HG03280 (cell line): ENCODE measurements around the gene IRGQ.
"Not testable (repeated sequence)": the region's sequence is repeated elsewhere in the genome, so short reads cannot be mapped to it uniquely, and the experiment has no call there.

Experiments
- ATAC-seq: cut with Tn5 transposase; IDR thresholded peaks from one replicate; pipeline ENCODE4 v1.9.1; 2021; ENCODE audit warnings: mild to moderate bottlenecking, moderate library complexity; ENCODE audit not compliant: unreplicated experiment

IRGQ gene, protein sequence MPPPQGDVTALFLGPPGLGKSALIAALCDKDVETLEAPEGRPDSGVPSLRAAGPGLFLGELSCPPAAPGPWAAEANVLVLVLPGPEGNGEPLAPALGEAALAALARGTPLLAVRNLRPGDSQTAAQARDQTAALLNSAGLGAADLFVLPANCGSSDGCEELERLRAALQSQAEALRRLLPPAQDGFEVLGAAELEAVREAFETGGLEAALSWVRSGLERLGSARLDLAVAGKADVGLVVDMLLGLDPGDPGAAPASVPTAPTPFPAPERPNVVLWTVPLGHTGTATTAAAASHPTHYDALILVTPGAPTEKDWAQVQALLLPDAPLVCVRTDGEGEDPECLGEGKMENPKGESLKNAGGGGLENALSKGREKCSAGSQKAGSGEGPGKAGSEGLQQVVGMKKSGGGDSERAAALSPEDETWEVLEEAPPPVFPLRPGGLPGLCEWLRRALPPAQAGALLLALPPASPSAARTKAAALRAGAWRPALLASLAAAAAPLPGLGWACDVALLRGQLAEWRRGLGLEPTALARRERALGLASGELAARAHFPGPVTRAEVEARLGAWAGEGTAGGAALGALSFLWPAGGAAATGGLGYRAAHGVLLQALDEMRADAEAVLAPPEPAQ

GRCh38 chr19:43595999-43596841 is at the start of gene IRGQ, which contains the start of gene ZNF576:
Gene IRGQ (minus strand): TSS chr19:43596134. CDS start chr19:43595338, 796 bp downstream.
Gene ZNF576 (plus strand): TSS chr19:43596595. CDS start chr19:43597109, 514 bp downstream.
- ATAC-seq = peak; percentile 89

DNA sequence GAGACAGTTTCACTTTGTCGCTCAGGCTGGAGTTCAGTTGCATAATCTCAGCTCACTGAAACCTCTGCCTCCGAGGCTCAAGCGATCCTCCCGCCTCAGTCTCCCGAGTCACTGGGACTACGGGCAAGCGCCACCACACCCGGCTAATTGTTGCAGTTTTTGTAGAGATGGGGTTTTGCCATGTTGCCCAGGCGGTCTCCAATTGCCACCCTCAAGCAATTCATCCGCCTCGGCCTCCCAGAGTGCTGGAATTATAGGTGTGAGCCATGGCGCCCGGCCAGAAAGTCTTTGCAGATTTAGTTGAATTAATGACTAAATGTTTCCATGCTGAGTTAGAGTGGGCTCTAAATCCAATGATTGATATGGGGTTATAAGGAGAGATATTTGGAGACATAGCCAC is 48.2 kb upstream of the IRGQ start:
- no peak for ATAC-seq

DNA sequence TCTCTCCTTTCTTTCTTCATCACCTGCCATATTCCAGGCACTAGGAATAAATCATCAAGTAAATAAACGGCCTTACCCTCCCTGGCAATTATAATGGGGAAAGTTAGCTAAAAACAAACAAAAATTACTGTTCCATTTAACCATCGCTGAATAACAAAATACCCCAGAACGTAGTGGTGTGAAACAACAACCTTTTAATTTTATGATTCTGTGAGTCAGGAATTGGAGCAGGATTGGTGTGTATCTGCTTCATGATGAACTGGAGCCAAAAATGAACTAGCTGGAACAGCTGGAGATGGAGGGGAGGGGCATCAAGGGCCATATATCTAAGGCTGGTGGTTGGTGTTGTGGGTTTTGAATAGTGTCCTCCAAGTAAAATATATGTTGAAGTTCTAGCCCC is 47.4 kb upstream of the IRGQ start:
- ATAC-seq = no peak

- ATAC-seq = no peak
These were observed 46.6 kb upstream of the IRGQ start for GRCh38 chr19:43642531-43642930.

DNA sequence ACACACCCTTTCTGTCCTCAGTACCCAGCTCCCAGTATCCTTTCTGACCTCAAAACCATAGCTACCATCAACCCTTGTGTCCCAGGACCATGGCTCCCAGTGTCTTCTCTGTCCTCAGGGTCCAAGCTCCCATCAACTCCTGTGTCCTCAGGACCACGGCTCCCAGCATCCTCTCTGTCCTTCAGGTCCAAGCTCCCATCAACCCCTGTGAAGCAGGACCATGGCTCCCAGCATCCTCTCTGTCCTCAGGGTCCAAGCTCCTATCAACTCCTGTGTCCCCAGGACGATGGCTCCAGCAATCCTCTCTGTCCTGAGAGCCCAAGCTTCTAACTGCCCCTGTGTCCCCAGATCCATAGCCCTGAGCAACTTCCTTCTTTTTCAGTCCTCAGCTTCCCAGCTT is 45.4 kb upstream of the IRGQ start:
- ATAC-seq = no peak

DNA sequence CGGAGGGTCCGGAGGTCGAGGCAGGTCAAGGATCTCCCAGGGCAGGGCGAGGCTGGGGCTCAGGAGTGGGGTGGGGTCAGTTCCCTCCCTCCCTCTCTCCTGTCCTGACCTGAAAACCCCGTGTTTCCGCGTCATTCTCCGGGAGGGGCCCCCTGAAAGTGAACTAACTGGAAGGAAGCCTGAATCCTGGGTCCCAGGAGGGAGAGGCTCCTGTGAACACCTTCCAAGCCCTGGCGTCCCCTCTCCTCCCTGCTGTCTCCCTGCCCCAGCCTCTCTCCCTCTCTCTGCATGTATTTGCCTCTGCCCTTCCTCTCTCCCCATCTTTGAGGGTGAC is 44.5 kb upstream of the IRGQ start:
- no peak for ATAC-seq

GRCh38 chr19:43639519-43640423 is 43.8 kb upstream of the IRGQ start, which contains the start of gene CADM4:
Gene CADM4 (minus strand): TSS chr19:43639850. CDS start chr19:43639790, 60 bp downstream.
- ATAC-seq = no peak

DNA sequence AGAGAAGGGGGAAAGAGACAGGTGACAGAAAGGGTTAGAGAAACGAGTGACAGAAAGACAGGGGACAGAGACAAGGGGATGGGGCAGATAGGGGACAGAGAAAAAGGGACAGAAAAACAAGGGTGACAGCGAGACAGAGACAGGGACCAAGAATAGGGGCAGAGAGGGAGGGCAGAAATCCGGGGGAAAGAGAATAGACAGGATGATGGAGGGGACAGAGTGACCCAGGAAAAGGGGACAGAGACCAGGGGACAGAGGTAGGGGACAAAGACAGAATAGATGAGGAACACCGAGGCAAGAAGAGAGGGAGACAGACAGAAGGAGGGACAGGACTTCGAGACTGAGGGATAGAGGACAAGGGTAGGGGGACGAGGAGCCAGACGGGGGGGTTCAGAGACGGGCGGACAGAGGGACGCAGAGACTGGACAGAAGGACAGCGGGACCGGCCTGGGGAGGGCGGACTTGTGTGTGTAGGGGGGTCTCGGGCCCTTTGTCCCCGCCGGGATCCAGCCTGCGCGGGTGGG is 43.1 kb upstream of the IRGQ start:
- no peak for ATAC-seq

- ATAC-seq = no peak
These were observed 42.5 kb upstream of the IRGQ start for GRCh38 chr19:43638214-43638994.

DNA sequence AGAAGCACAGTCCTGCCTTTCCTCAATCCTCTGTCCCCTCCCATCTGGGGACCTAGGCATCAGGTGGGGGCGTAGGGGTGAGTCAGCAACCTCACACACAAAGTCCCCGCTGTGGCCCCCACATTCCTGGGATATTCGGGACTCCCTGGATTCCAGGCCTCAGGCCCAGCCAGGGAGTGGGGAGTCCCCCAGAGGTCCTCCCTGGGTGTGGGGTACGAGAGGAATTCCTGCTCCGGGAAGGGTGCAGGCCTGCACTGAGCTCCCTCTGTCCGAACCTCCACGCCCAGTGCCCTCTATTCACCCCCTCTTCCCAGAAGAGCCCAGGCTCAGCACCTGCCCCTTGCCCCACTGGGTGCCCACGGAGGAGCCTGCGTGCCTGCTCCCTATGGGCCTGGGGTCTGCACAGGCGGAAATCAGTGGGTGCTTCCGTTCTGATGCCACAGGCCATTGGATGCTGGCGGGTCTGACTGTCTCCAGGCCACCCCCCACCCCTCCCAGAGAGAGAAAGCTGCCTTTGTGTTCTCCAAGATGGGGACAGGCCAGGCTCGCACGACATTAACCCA is 40.3 kb upstream of the IRGQ start:
- ATAC-seq = no peak

DNA sequence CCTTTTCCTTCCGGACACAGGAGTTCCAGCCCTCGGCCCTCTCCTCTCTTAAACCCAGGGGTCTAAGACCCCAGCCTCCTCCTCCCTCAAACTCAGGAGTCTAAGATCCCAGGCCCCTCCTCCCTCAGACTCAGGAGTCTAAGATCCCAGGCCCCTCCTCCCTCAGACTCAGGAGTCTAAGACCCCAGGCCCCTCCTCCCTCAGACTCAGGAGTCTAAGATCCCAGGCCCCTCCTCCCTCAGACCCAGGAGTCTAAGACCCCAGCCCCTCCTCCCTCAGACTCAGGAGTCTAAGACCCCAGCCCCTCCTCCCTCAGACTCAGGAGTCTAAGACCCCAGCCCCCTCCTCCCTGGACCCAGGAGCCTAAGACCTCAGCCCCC is 39.6 kb upstream of the IRGQ start:
- not testable (repeated sequence) for ATAC-seq

DNA sequence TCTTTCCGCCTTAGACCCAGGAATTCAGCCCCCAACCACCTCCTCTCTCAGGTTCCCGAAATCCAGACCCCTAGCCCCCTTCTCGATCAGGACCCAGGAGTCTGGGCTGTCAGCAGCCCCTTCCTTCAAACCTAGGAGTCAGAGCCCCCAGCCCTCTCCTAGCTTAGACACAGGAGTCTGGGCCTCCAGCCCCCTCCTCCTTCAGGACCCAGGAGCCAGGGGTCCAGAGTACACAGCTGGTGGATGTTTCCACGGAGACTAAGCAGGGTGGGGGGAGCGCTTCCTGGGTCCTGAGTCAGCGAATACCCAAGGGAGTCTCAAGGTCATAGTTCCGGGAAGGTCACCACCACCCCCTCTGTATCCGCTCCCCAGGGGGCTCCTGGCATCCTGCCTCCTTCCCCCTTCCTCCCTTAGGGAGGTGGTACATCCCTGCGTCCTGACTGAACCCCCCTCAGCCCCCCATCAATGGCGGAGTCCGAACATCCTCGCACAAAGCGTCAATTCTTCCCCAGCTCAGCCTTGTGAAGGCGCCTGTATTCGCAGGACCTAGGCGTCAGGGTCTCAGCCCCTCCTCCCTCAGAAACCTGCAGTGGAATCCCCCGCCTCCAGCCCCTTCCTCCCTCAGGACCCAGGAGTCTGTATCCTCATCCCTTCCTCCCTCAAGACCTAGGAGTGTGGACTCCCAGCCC is 39.1 kb upstream of the IRGQ start:
- ATAC-seq = no peak

DNA sequence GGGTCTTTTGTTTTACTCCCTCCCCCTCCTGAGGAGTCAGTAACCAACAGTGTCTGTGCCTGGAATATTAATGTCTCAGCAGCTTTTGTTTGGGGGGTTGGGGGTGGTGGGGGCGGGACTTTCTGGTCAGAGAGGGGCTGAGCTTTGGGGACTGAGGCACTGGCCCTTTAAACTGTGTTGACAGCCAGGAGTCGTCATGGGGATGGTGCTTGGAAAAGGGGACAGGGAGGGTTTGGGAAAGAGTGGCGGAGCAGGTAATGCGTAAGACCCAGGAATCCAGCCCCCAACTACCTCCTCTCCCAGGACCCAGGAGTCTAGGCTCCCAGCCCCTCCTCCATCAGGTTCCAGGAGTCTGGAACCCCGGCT is 38.6 kb upstream of the IRGQ start:
- ATAC-seq = no peak

DNA sequence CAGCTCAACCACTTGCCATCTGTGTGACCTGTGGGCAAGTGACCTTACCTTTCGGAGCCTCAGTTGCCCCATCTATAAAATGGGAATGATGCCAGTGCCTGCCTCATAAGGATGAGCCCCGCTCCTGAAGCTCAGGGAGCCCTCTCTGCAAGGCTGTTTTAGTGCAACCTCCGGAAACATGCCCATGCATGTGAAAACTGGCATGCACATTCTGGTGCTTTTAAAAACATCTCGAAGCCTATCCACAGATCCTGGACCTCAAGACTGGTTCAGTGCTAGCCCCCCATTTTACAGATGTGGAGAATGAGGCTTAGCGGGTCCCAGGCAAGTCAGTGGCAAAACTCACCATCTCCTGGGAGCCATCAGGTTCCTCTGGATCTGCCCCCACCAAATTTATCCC is 38.1 kb upstream of the IRGQ start:
- ATAC-seq = no peak

GRCh38 chr19:43633520-43633919 is 37.6 kb upstream of the IRGQ start:
- ATAC-seq = no peak

GRCh38 chr19:43631491-43631890 is 35.6 kb upstream of the IRGQ start:
- ATAC-seq = no peak

- ATAC-seq = no peak
These were observed 32.9 kb upstream of the IRGQ start for GRCh38 chr19:43628646-43629326.

DNA sequence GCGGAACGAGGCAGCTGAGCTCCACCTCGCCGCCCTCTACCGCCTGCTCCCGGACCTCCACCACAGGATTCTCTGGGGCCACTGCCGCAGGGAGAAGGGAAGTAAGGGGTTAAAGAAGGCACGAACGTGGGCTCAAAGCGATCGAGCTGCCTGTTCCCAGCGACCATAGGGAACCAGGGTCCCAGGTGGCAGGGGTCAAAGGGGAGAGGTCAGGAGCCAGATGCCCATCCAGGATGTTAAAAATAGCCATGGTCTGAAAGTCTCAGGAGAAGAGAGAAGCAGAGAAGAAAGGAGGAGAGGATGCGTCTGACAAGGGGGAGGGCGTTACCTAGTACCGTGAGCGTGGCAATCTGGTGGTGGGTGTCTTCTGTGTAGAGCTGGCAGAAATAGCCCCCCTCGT is 30.9 kb upstream of the IRGQ start:
- no peak for ATAC-seq
